Loucy (cell line): Measurements from ENCODE around the gene ADAMTS2.

ENCODE experiments used
- H2AFZ ChIP-seq: fragments of 200-600 bp; sonication (generic); 2 replicates; pipeline ENCODE4 v1.6.0; 2016; ENCODE audit warnings: antibody characterized with exemption, mild to moderate bottlenecking, low read length, moderate library complexity
- H3F3A ChIP-seq: fragments of 200-600 bp; 2 replicates; pipeline ENCODE4 v1.6.0; 2016; ENCODE audit warnings: antibody characterized with exemption, low read depth, mild to moderate bottlenecking
- H3K27me3 ChIP-seq: fragments of 200-600 bp; sonication (generic); 2 replicates; pipeline ENCODE4 v1.6.1; 2014; ENCODE audit warnings: low read length, mild to moderate bottlenecking; ENCODE audit not compliant: insufficient read depth, poor library complexity, severe bottlenecking
- H3K36me3 ChIP-seq: fragments of 200-600 bp; sonication (generic); 2 replicates; pipeline ENCODE4 v1.6.1; 2016; ENCODE audit warnings: low read length; ENCODE audit not compliant: insufficient read depth
- H3K4me1 ChIP-seq: fragments of 200-600 bp; sonication (generic); 2 replicates; pipeline ENCODE4 v1.5.1; 2014; ENCODE audit warnings: low read length, mild to moderate bottlenecking; ENCODE audit not compliant: insufficient read depth, poor library complexity, severe bottlenecking
- H3K4me2 ChIP-seq: fragments of 200-600 bp; sonication (generic); 2 replicates; pipeline ENCODE4 v1.6.0; 2014; ENCODE audit warnings: antibody characterized with exemption, low read length, low read depth, mild to moderate bottlenecking; ENCODE audit not compliant: poor library complexity, severe bottlenecking
- H3K4me3 ChIP-seq: fragments of 200-600 bp; sonication (generic); 2 replicates; pipeline ENCODE4 v1.5.1; 2014; ENCODE audit warnings: low read length, mild to moderate bottlenecking, mixed read lengths; ENCODE audit not compliant: poor library complexity, severe bottlenecking
- H3K79me2 ChIP-seq: fragments of 200-600 bp; sonication (generic); 2 replicates; pipeline ENCODE4 v1.6.1; 2014; ENCODE audit warnings: low read length; ENCODE audit not compliant: insufficient read depth
- H3K9ac ChIP-seq: fragments of 200-600 bp; sonication (generic); 2 replicates; pipeline ENCODE4 v1.6.0; 2014; ENCODE audit warnings: mild to moderate bottlenecking, low read depth, low read length, moderate library complexity; ENCODE audit not compliant: poor library complexity, severe bottlenecking
- H3K9me2 ChIP-seq: fragments of 200-600 bp; sonication (generic); replicated peaks from 2 replicates; pipeline ENCODE4 v1.6.1; 2016; ENCODE audit warnings: low read depth, low read length, mixed read lengths
- H3K9me3 ChIP-seq: fragments of 200-600 bp; sonication (generic); 2 replicates; pipeline ENCODE4 v1.6.1; 2014; ENCODE audit warnings: mild to moderate bottlenecking, antibody characterized with exemption, low read length, low read depth; ENCODE audit not compliant: insufficient read depth
- H4K20me1 ChIP-seq: fragments of 200-600 bp; sonication (generic); 2 replicates; pipeline ENCODE4 v1.6.0; 2014; ENCODE audit warnings: antibody characterized with exemption, low read length, mild to moderate bottlenecking; ENCODE audit not compliant: insufficient read depth, poor library complexity, severe bottlenecking
- CTCF ChIP-seq: fragments of 200-600 bp; sonication (generic); conservative IDR thresholded peaks from 2 replicates; pipeline ENCODE4 v1.5.1; 2014; ENCODE audit warnings: mild to moderate bottlenecking, antibody characterized with exemption, low read length
- EZH2phosphoT487 ChIP-seq: fragments of 200-600 bp; IDR thresholded peaks from 2 replicates; pipeline ENCODE4 v1.6.1; 2018; ENCODE audit warnings: antibody characterized with exemption, mild to moderate bottlenecking, moderate library complexity, borderline replicate concordance

The ADAMTS2 gene

GRCh38 chr5:179310439-179311090 lies 34.7 kb downstream of the ADAMTS2 start:
- Histone ChIP-seq H3K4me2 (no peak overlapping the region), H3K9me3 (no peaks in the 10 kb centered on the region), H3K27me3 (no peaks in the 10 kb centered on the region), H3K4me1 (no peaks in the 10 kb centered on the region), H3K9ac (no peak overlapping the region), H2AFZ (no peak overlapping the region), H3K36me3 (no peaks in the 10 kb centered on the region), H4K20me1 (no peaks in the 10 kb centered on the region), H3F3A (no peaks in the 10 kb centered on the region), H3K79me2 (no peaks in the 10 kb centered on the region), H3K4me3 (no peak overlapping the region), H3K9me2 (no peaks in the 10 kb centered on the region)
- TF ChIP-seq CTCF (no peak), EZH2phosphoT487 (no peak)

GRCh38 chr5:179309751-179310320 lies 35.4 kb downstream of the ADAMTS2 start:
- no peak overlapping the region for H3K4me3 ChIP-seq
- no peaks in the 10 kb centered on the region for H3F3A ChIP-seq
- no peaks in the 10 kb centered on the region for H3K4me1 ChIP-seq
- H3K9me3 ChIP-seq = no peaks in the 10 kb centered on the region
- H3K27me3 ChIP-seq = no peaks in the 10 kb centered on the region
- H4K20me1 ChIP-seq = no peaks in the 10 kb centered on the region
- H3K9ac ChIP-seq = no peak overlapping the region
- H3K36me3 ChIP-seq = no peaks in the 10 kb centered on the region
- no peak overlapping the region for H3K4me2 ChIP-seq
- TF ChIP-seq CTCF = no peak
- TF ChIP-seq EZH2phosphoT487 = no peak
- H3K9me2 ChIP-seq = no peaks in the 10 kb centered on the region
- H2AFZ ChIP-seq = no peak overlapping the region
- H3K79me2 ChIP-seq = no peaks in the 10 kb centered on the region

GRCh38 chr5:179309383-179309670 lies 35.9 kb downstream of the ADAMTS2 start:
- no peak overlapping the region for H2AFZ ChIP-seq
- no peaks in the 10 kb centered on the region for H4K20me1 ChIP-seq
- no peaks in the 10 kb centered on the region for H3K4me1 ChIP-seq
- H3K9me2 ChIP-seq = no peaks in the 10 kb centered on the region
- no peak overlapping the region for H3K4me3 ChIP-seq
- H3F3A ChIP-seq = no peaks in the 10 kb centered on the region
- H3K36me3 ChIP-seq = no peaks in the 10 kb centered on the region
- H3K27me3 ChIP-seq = no peaks in the 10 kb centered on the region
- no peak overlapping the region for H3K9ac ChIP-seq
- no peak for TF ChIP-seq CTCF
- no peak for TF ChIP-seq EZH2phosphoT487
- H3K9me3 ChIP-seq = no peaks in the 10 kb centered on the region
- H3K4me2 ChIP-seq = no peak overlapping the region
- no peaks in the 10 kb centered on the region for H3K79me2 ChIP-seq
